ENCODE data around the gene FSTL3. TPM values are rescaled to one million over a fixed set of nuclear protein-coding genes. Genes with fewer than 3 reads are reported as not detected.
A peak's percentile ranks its signal among the peaks of the same experiment; 100 is the strongest.

FSTL3 gene
- total and polyA plus RNA-seq, 2 of the 8 experiments (the other 6 are each of a cell fraction or from before 2014, with no cell fraction given) = 8.1 to 11.8 TPM

- TF ChIP-seq CTCF (IDR thresholded peaks at IDR 0.05; ENCODE audit: control extremely low read depth in 1 of 3, insufficient read depth in 1 of 3, low read depth in 1 of 3, low read length in 3 of 3) (no peak), ZNF274 (IDR thresholded peaks at IDR 0.05; ENCODE audit: borderline replicate concordance, extremely low read depth, low read length) (no peak), RBBP5 (IDR thresholded peaks at IDR 0.05; ENCODE audit: borderline replicate concordance, low read depth, low read length) (no peak)
- H4K8ac ChIP-seq (ENCODE audit: extremely low read depth, insufficient read depth, low read length) = peak overlapping the region; percentile 79; the same call in 1 of the 2 replicates
- FAIRE-seq (no peak), DNase-seq (ENCODE audit: low read depth in 1 of 2, low spot score in 2 of 2) (no peak)
- peaks cover 1% of the 10 kb centered on the region; the same call in 1 of the 2 replicates for H3K23me2 ChIP-seq (ENCODE audit: low read depth, low read length)
- peaks cover 5 to 11% of the 10 kb centered on the region in 2 experiments for H4K20me1 ChIP-seq (replicated peaks in 1 of 2; ENCODE audit: control insufficient read depth in 1 of 2, insufficient read depth in 2 of 2, low read length in 2 of 2)
- no peak overlapping the region for H3K4me3 ChIP-seq (ENCODE audit: extremely low read depth in 1 of 4, insufficient read depth in 2 of 4, low read depth in 3 of 4, low read length in 4 of 4)
- 87% methylated on average over 14 of the region's 14 CpGs; no CpG with 5 or more reads in 1 of the 2 experiments for WGBS, 2 experiments (ENCODE audit: extremely low coverage in 1 of 2, insufficient coverage in 1 of 2, insufficient read length in 1 of 2, insufficient replicate concordance in 2 of 2, low coverage in 1 of 2, low lambda C conversion rate in 2 of 2, missing lambda C conversion rate in 1 of 2)
- no peak overlapping the region for H3K4me2 ChIP-seq (ENCODE audit: insufficient read depth in 1 of 2, low read depth in 2 of 2, low read length in 2 of 2)
- H3K18ac ChIP-seq (ENCODE audit: extremely low read depth, low read length) = no peak overlapping the region
- no peak overlapping the region for H3K14ac ChIP-seq (ENCODE audit: insufficient read length)
- no peak overlapping the region for H2BK120ac ChIP-seq (replicated peaks; ENCODE audit: low read depth, low read length)
- H2BK12ac ChIP-seq (ENCODE audit: low read depth, low read length) = no peak overlapping the region
- no peaks in the 10 kb centered on the region for H3K9me3 ChIP-seq (ENCODE audit: insufficient read depth in 2 of 2, low read depth in 1 of 2, low read length in 1 of 2)
- ChIA-PET POLR2A (ENCODE audit: partially characterized antibody) (interaction anchor here (0.7 to 1.0 kb wide), 4 partner anchors 29 to 165 kb away, joined by 3 to 4 read pairs (median 3); no protein-coding TSS in a partner anchor), CTCF (ENCODE audit: partially characterized antibody) (interaction anchor here (0.6 to 1.5 kb wide), 3 partner anchors 16 to 101 kb away, joined by 3 to 6 read pairs (median 4); partner anchors contain the start of gene GZMM)
- no peak overlapping the region for H4K91ac ChIP-seq (replicated peaks; ENCODE audit: insufficient read length, low read length)
- no peak overlapping the region for H3K4ac ChIP-seq (replicated peaks; ENCODE audit: insufficient read length, low read depth, low read length)
- no peak overlapping the region for H2BK5ac ChIP-seq (ENCODE audit: low read depth, low read length)
- no peaks in the 10 kb centered on the region for H3K79me2 ChIP-seq (ENCODE audit: control insufficient read depth in 1 of 2, insufficient read depth in 2 of 2, low read length in 2 of 2)
- peaks cover 0 to 44% (median 16%) of the 10 kb centered on the region in 4 experiments; a peak in 6 of 8 replicates for H3K36me3 ChIP-seq (ENCODE audit: control insufficient read depth in 2 of 4, insufficient read depth in 4 of 4, low read length in 3 of 4)
- no peak overlapping the region for H2AK5ac ChIP-seq (ENCODE audit: low read depth, low read length)
- no peaks in the 10 kb centered on the region; a peak in 1 of 7 replicates for H3K27me3 ChIP-seq (replicated peaks in 1 of 4; ENCODE audit: control insufficient read depth in 3 of 4, extremely low read depth in 1 of 4, insufficient read depth in 3 of 4, low read length in 3 of 4)
- no peak overlapping the region for H3K9ac ChIP-seq (replicated peaks in 1 of 4; ENCODE audit: extremely low read depth in 1 of 4, low read depth in 3 of 4, low read length in 3 of 4)
- H3K56ac ChIP-seq (replicated peaks; ENCODE audit: insufficient read length, low read depth, low read length) = no peak overlapping the region
- no peak overlapping the region for H2BK20ac ChIP-seq (ENCODE audit: low read length)
- no peaks in the 10 kb centered on the region; the same call in 1 of the 2 replicates for H3K79me1 ChIP-seq (ENCODE audit: low read depth, low read length)
- H3K23ac ChIP-seq (ENCODE audit: insufficient read length) = no peak overlapping the region
- H2AFZ ChIP-seq (ENCODE audit: low read length) = no peak overlapping the region
- H3K4me1 ChIP-seq (replicated peaks in 1 of 4; ENCODE audit: control insufficient read depth in 3 of 4, insufficient read depth in 4 of 4, low read length in 3 of 4) = no peaks in the 10 kb centered on the region; a peak in 1 of 7 replicates
- H3K27ac ChIP-seq (ENCODE audit: low read depth, low read length) = no peak overlapping the region
- no peak overlapping the region for H2BK15ac ChIP-seq (ENCODE audit: low read length)
- H4K5ac ChIP-seq (ENCODE audit: insufficient read length, low read depth, low read length) = no peak overlapping the region
Observed at GRCh38 chr19:644789-645188, 31.4 kb upstream of the FSTL3 start.
